Measurements from ENCODE around the gene CT45A9. TPM values are rescaled to one million over a fixed set of nuclear protein-coding genes. Genes with fewer than 3 reads are reported as not detected.
"Not testable (repeated sequence)": the region's sequence is repeated elsewhere in the genome, so short reads cannot be mapped to it uniquely, and the experiment has no call there.

CT45A9 gene
- total RNA-seq, result not detected
- 0 reads per million in 2 donors for total RNA-seq

- not testable (repeated sequence) for ATAC-seq; H3K36me3 Mint-ChIP-seq (ENCODE audit: low read depth); DNase-seq; H3K27ac Mint-ChIP-seq; H3K27me3 Mint-ChIP-seq; H3K4me1 Mint-ChIP-seq; H3K4me3 Mint-ChIP-seq; H3K9me3 ChIP-seq (ENCODE audit: control insufficient read depth, low read length, poor library complexity, severe bottlenecking)
These were observed at the start of gene CT45A9 for GRCh38 chrX:135871712-135872111. Gene CT45A9, minus strand, starts transcription at chrX:135871812. Its CDS starts 3,751 bp downstream, at chrX:135868061.

GRCh38 chrX:135920516-135920915 is 48.9 kb upstream of the CT45A9 start:
- H3K9me3 ChIP-seq (ENCODE audit: control insufficient read depth, low read length, poor library complexity, severe bottlenecking); H3K4me3 Mint-ChIP-seq; ATAC-seq; H3K27ac Mint-ChIP-seq; H3K36me3 Mint-ChIP-seq (ENCODE audit: low read depth); DNase-seq; H3K27me3 Mint-ChIP-seq; H3K4me1 Mint-ChIP-seq: not testable (repeated sequence)

GRCh38 chrX:135914404-135914803 is 42.8 kb upstream of the CT45A9 start:
- DNase-seq (no peak), ATAC-seq (no peak)
- Mint-ChIP-seq H3K4me1 (no peaks in the 10 kb centered on the region), H3K27me3 (peaks cover 4% of the 10 kb centered on the region), H3K27ac (no peak overlapping the region), H3K36me3 (ENCODE audit: low read depth) (no peaks in the 10 kb centered on the region), H3K4me3 (no peak overlapping the region)
- H3K9me3 ChIP-seq (ENCODE audit: control insufficient read depth, low read length, poor library complexity, severe bottlenecking), result no peaks in the 10 kb centered on the region

- no peak overlapping the region for H3K4me3 Mint-ChIP-seq
- no peak overlapping the region for H3K27ac Mint-ChIP-seq
- H3K27me3 Mint-ChIP-seq, result peaks cover 13% of the 10 kb centered on the region
- DNase-seq (no peak), ATAC-seq (no peak)
- no peaks in the 10 kb centered on the region for H3K9me3 ChIP-seq (ENCODE audit: control insufficient read depth, low read length, poor library complexity, severe bottlenecking)
- no peaks in the 10 kb centered on the region for H3K4me1 Mint-ChIP-seq
- H3K36me3 Mint-ChIP-seq (ENCODE audit: low read depth), result no peaks in the 10 kb centered on the region
These were observed 38.6 kb upstream of the CT45A9 start for GRCh38 chrX:135910251-135910650.

GRCh38 chrX:135893294-135893817 is 21.7 kb upstream of the CT45A9 start, which contains the start of the genes CT45A10 and SAGE1:
Gene CT45A10, minus strand, starts transcription at chrX:135893444. Its CDS starts 8,100 bp downstream, at chrX:135885344.
Gene SAGE1, plus strand, starts transcription at chrX:135893716. Its CDS starts 2,527 bp downstream, at chrX:135896243.
- H3K4me3 Mint-ChIP-seq, result no peak within 1 kb of the TSS
- H3K27ac Mint-ChIP-seq, result no peak within 1 kb of the TSS
- no peaks in the 10 kb centered on the region for H3K36me3 Mint-ChIP-seq (ENCODE audit: low read depth)
- no peaks in the 10 kb centered on the region for H3K27me3 Mint-ChIP-seq
- no peaks in the 10 kb centered on the region for H3K9me3 ChIP-seq (ENCODE audit: control insufficient read depth, low read length, poor library complexity, severe bottlenecking)
- no peaks in the 10 kb centered on the region for H3K4me1 Mint-ChIP-seq
- ATAC-seq, result no peak
- no peak for DNase-seq

- no peaks in the 10 kb centered on the region for H3K9me3 ChIP-seq (ENCODE audit: control insufficient read depth, low read length, poor library complexity, severe bottlenecking)
- H3K4me1 Mint-ChIP-seq, result no peaks in the 10 kb centered on the region
- H3K27ac Mint-ChIP-seq, result no peak overlapping the region
- DNase-seq, result no peak
- no peaks in the 10 kb centered on the region for H3K27me3 Mint-ChIP-seq
- no peak for ATAC-seq
- H3K36me3 Mint-ChIP-seq (ENCODE audit: low read depth), result no peaks in the 10 kb centered on the region
- no peak overlapping the region for H3K4me3 Mint-ChIP-seq
These were observed 21.2 kb upstream of the CT45A9 start for GRCh38 chrX:135892781-135893180.

GRCh38 chrX:135890087-135890585 is 18.5 kb upstream of the CT45A9 start:
- H3K36me3 Mint-ChIP-seq (ENCODE audit: low read depth), result no peaks in the 10 kb centered on the region
- no peak overlapping the region for H3K27ac Mint-ChIP-seq
- no peaks in the 10 kb centered on the region for H3K27me3 Mint-ChIP-seq
- no peak for ATAC-seq
- no peak overlapping the region for H3K4me3 Mint-ChIP-seq
- no peaks in the 10 kb centered on the region for H3K9me3 ChIP-seq (ENCODE audit: control insufficient read depth, low read length, poor library complexity, severe bottlenecking)
- DNase-seq, result no peak
- H3K4me1 Mint-ChIP-seq, result no peaks in the 10 kb centered on the region

GRCh38 chrX:135888976-135889375 is 17.4 kb upstream of the CT45A9 start:
- not testable (repeated sequence) for DNase-seq; H3K36me3 Mint-ChIP-seq (ENCODE audit: low read depth); H3K4me3 Mint-ChIP-seq; H3K9me3 ChIP-seq (ENCODE audit: control insufficient read depth, low read length, poor library complexity, severe bottlenecking); H3K27ac Mint-ChIP-seq; ATAC-seq; H3K27me3 Mint-ChIP-seq; H3K4me1 Mint-ChIP-seq

GRCh38 chrX:135888230-135888629 is 16.6 kb upstream of the CT45A9 start:
- not testable (repeated sequence) for H3K27ac Mint-ChIP-seq; H3K36me3 Mint-ChIP-seq (ENCODE audit: low read depth); H3K9me3 ChIP-seq (ENCODE audit: control insufficient read depth, low read length, poor library complexity, severe bottlenecking); DNase-seq; ATAC-seq; H3K4me3 Mint-ChIP-seq; H3K4me1 Mint-ChIP-seq; H3K27me3 Mint-ChIP-seq

- not testable (repeated sequence) for H3K27me3 Mint-ChIP-seq; H3K36me3 Mint-ChIP-seq (ENCODE audit: low read depth); DNase-seq; H3K9me3 ChIP-seq (ENCODE audit: control insufficient read depth, low read length, poor library complexity, severe bottlenecking); ATAC-seq; H3K4me3 Mint-ChIP-seq; H3K27ac Mint-ChIP-seq; H3K4me1 Mint-ChIP-seq
These were observed 11.1 kb upstream of the CT45A9 start for GRCh38 chrX:135882741-135883140.

GRCh38 chrX:135854438-135854837 is 17.2 kb downstream of the CT45A9 start, which contains the start of gene CT45A8:
Gene CT45A8, minus strand, starts transcription at chrX:135854538. Its CDS starts 3,755 bp downstream, at chrX:135850783.
- H3K27ac Mint-ChIP-seq; H3K9me3 ChIP-seq (ENCODE audit: control insufficient read depth, low read length, poor library complexity, severe bottlenecking); H3K36me3 Mint-ChIP-seq (ENCODE audit: low read depth); H3K4me1 Mint-ChIP-seq; H3K27me3 Mint-ChIP-seq; H3K4me3 Mint-ChIP-seq; DNase-seq; ATAC-seq: not testable (repeated sequence)

- not testable (repeated sequence) for DNase-seq; H3K27ac Mint-ChIP-seq; H3K4me1 Mint-ChIP-seq; H3K36me3 Mint-ChIP-seq (ENCODE audit: low read depth); H3K4me3 Mint-ChIP-seq; ATAC-seq; H3K27me3 Mint-ChIP-seq; H3K9me3 ChIP-seq (ENCODE audit: control insufficient read depth, low read length, poor library complexity, severe bottlenecking)
These were observed 34.4 kb downstream of the CT45A9 start, which contains the start of gene CT45A7 for GRCh38 chrX:135837180-135837579. Gene CT45A7, minus strand, starts transcription at chrX:135837280. Its CDS starts 3,747 bp downstream, at chrX:135833533.

GRCh38 chrX:135819912-135820311 is 51.7 kb downstream of the CT45A9 start, which contains the start of gene CT45A2:
Gene CT45A2, minus strand, starts transcription at chrX:135820012. Its CDS starts 3,747 bp downstream, at chrX:135816265.
- not testable (repeated sequence) for ATAC-seq; H3K27ac Mint-ChIP-seq; H3K4me3 Mint-ChIP-seq; DNase-seq; H3K9me3 ChIP-seq (ENCODE audit: control insufficient read depth, low read length, poor library complexity, severe bottlenecking); H3K36me3 Mint-ChIP-seq (ENCODE audit: low read depth); H3K4me1 Mint-ChIP-seq; H3K27me3 Mint-ChIP-seq

Data from T-helper 17 cell (primary cell).